Sciatic nerve (tissue), 2 donors: Measurements from ENCODE around the gene OLFM3. TPM values are rescaled to one million over a fixed set of nuclear protein-coding genes. Genes with fewer than 3 reads are reported as not detected.

ENCODE experiments used
- ATAC-seq: fragments of 200-7000 bp; cut with Tn5 transposase; one replicate; pipeline ENCODE4 v1.9.1; 2020; ENCODE audit warnings: mild to moderate bottlenecking, moderate library complexity
- DNase-seq: peaks from one replicate; pipeline ENCODE4 v3.0.0-alpha.2; 2020; ENCODE audit warnings: low spot score
- intact Hi-C: fragments of 100-400 bp; cut with DNase I; formaldehyde crosslinking; loops from one replicate; pipeline ENCODE4 v1.14.2; 2022
- total RNA-seq: library from RNA; stranded (reverse); fragmentation: NEBNext Ultra II Directional; extraction: Animal tissue kit (Norgen Biotek cat#: 25700); gene quantifications from one replicate; pipeline ENCODE4 v1.2.1, GENCODE V29; 2021
- donor health status: DM: no; HTN: no; CAD: no.
- donor health status: DM: no; HTN: no; CAD: no.

Gene OLFM3
- total RNA-seq, 1 donor from 2014 or later = not detected

DNA sequence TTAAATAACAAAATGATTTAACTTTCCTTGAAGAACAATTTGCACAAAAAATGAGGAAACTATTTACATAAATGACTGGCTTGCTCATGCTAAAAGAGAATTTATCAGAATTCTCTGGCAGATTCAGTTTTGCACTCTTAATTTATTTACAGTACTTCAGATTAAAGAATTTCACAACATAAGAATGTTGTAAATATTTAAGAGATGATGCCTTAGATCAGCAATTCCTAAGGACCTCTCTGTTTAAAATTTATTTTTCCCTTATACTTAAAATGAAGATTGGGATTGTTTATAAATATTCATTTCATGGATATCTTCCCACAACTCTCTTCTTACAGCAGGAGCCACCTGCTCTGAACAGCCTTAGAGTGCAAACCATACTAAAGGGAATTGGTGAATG lies 120.8 kb downstream of the OLFM3 start:
- intact Hi-C loops = no loop called here
- ATAC-seq = no peak
- no peak for DNase-seq

DNA sequence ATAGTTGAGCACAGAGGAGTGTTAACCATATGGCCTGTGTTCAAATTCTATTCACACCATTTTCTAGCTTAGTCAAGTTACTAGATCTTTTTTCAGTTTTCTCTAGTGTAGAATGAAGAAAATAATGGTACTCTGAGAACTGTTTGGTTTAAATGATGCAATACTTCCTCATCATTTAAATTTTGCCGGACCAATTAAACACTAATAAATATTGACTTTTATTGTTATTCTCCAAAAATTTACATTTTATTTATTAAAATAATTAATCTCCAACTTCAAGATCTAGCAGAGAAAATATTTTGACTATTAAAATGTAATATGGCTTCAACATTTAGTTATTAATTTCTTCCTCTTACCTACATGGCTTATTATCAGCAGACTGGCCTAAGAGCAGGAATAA lies 123.1 kb downstream of the OLFM3 start:
- intact Hi-C loops = no loop called here
- no peak for ATAC-seq

DNA sequence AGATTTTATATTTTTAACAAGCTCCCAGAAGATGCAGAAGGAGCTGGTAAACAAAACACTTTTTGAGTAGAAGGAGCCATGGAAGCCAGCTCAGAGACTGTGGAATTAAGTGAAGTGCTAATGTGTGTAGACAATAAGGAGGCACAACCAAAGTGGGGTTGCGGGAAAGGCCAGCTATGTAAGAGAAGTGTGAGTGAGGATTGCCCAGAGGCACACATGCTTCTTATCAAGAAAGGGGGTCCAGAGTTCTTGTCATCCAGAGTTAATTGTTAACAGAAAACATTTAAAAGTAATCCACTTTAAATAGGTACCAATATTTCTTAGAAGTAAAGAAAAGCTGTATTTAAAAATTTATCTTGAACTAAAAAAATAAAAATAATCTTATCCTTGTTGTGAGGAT lies 136.8 kb downstream of the OLFM3 start:
- no peak for DNase-seq
- no peak for ATAC-seq
- intact Hi-C loops = no loop called here

More for the DNA sequence above, 123.1 kb downstream of the OLFM3 start:
- DNase-seq = no peak

DNA sequence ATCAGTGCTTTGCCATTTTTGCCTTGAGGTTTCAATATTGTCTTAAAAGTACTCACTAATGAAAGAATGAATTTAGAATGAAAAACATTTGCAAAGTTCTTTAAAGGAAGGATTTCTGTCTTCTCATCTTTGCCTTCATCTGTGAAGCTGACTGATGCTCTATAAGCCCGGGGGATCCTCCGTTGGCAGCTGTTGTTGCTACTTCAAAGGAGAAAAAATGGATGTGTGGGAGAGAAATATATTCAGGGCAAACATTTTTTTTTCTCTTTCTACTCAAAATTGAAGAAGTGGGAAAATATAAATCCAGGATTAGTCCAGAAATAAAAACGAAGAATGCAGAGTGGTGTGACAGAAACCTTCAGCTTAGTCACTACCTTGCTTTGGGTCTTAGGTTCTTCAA lies 142.5 kb downstream of the OLFM3 start:
- DNase-seq = no peak
- no peak for ATAC-seq
- intact Hi-C loops = no loop called here

DNA sequence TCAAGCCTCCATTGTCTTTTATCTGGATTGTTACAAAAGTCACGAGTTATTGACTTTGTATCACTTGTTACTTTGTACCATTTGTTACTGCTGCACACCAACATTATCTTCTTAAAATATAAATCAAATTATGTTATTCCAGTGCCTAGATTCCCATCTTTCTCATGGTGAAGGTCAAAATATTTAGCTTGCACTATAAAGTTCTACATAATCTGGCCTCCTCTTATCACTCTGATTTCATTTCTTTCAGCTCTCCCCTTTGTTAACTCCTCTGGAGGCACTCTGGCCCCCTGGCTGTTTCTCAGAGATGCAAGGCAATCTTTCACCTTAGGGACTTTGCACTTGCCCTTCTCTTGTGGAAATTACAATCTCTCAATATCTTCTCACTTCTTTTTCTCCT lies 143.8 kb downstream of the OLFM3 start:
- ATAC-seq = no peak
- no peak for DNase-seq
- intact Hi-C loops = no loop called here

DNA sequence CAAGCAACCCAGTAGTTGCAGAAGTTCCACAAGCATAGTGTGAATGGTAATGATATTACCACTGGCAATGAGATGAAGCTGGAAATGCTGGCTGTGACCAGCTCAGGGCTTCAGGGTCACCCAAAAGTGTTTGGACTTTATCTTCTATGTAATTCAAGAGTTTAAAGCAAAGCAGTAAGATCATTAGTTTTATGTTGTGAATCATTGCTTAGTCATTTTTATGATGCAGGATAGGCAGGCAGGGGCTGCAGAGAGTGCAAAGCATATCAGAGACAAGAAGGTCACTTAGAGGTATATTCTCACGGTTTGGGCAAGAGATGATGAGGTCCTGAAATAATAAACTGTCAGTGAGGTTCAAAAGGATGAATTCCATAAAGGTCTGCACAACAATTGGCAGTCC lies 147.4 kb downstream of the OLFM3 start:
- intact Hi-C loops = no loop called here
- DNase-seq = no peak
- no peak for ATAC-seq

DNA sequence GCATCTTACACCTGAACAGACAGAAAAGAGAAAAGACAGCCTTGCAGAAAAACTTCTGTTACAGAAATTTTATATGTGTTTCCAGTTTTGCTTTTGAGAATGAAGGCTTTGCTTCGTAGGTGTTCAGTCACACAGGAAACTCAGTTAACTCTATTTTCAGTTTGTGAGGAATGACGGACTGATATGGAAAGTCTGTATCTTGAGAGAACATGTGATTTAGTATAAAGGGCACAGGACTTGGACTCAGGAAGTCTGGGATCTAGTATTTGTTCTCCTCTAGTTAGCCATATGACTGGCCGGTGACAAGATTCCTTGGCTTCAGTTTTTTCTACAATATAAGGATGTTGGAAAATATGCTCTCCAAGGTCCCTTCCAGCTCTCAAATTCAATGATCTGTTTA lies 149.1 kb downstream of the OLFM3 start:
- intact Hi-C loops = no loop called here
- no peak for ATAC-seq
- no peak for DNase-seq

DNA sequence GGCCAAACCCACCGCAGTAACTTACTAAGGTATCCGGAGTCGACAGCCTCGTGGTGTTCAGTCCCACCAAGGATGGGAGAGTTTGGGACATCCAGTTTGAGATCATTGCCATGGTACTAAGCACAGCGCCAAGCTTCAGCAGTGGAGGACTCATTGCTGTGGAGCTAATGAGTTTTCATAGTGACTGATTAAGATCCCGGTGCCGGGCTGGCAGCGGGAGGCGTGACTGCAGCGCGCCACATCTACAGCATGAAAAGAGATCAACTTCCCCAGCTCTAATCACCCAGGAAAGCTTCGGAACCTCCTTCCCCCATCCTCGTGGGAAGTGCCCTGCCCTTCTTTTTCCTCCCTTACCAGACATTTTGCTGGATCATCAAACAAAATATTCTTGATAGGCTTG lies 149.9 kb downstream of the OLFM3 start:
- no peak for ATAC-seq
- DNase-seq = no peak
- intact Hi-C loops = no loop called here

DNA sequence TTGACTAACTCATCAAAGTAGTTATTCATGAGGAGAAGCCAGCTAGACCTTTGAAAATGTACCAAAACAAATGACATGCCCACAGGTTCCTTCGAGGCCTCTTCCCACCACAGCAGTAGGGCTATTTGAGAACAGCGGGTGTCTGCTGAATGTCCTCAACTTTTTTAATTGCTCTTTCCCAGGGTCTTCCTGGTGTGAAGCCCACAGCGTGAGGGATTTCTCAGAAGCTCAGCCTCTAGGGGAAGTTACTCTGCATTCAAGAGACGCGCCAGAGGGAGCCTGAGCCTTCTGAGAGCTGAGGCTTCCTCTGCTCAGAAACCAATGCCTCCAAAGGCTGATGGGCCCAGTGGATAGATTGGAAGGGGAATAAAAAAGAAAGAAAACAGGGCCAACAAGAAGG lies 153.6 kb downstream of the OLFM3 start:
- DNase-seq = no peak
- ATAC-seq = no peak
- intact Hi-C loops = no loop called here

DNA sequence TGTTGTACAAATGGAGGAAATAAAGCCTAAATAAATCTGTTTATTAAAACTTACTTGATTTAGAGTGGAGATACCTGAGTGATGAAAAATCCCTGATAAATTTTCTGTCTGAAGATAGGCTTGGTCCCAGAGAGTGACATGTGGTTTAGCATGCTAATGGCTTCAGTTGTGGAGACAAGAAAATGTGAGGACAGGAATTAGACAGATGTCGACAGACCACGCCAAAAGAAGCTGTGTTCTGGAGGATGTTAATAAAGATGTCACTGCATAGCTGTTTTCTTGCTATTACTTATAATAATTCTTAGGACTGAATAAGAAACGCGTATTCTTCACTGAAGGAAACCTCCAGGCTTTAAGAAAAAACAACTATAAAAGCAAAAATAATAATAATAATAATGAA lies 154.9 kb downstream of the OLFM3 start:
- intact Hi-C loops = no loop called here
- DNase-seq (no peak), ATAC-seq (no peak)

GRCh38 chr1:101835988-101836387 lies 160.7 kb downstream of the OLFM3 start:
- intact Hi-C loops = no loop called here
- ATAC-seq (no peak), DNase-seq (no peak)

GRCh38 chr1:101833312-101833711 lies 163.4 kb downstream of the OLFM3 start:
- intact Hi-C loops = no loop called here
- ATAC-seq = no peak

GRCh38 chr1:101826416-101826815 lies 170.3 kb downstream of the OLFM3 start:
- intact Hi-C loops = no loop called here
- no peak for ATAC-seq
- no peak for DNase-seq

More at GRCh38 chr1:101833312-101833711, 163.4 kb downstream of the OLFM3 start:
- no peak for DNase-seq

DNA sequence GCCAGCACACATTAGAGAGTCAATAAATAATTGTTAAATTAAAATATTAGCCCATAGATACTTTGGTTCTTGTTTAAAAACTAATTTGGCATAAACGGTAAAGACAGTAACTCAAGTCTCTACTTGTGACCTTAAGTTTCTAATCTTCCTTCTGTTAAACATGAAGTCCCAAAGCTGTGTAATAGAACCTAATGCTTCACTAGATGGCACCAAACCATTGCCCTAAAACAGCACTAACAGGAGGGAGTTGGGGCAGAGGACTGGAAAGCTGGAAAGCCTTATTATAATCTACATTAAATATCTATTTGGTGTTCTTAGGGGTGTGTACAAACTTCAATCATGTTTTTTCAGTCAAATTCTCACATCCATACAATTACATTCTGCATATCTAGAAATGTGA lies 176.7 kb downstream of the OLFM3 start:
- ATAC-seq (no peak), DNase-seq (no peak)
- intact Hi-C loops = no loop called here

GRCh38 chr1:101816262-101816661 lies 180.5 kb downstream of the OLFM3 start:
- intact Hi-C loops = no loop called here
- no peak for ATAC-seq
- no peak for DNase-seq

GRCh38 chr1:101798417-101798816 lies 198.3 kb downstream of the OLFM3 start:
- ATAC-seq (no peak), DNase-seq (no peak)
- intact Hi-C loops = no loop called here

- intact Hi-C loops = no loop called here
- ATAC-seq (no peak), DNase-seq (no peak)
Observed at GRCh38 chr1:101797722-101798121, 199.0 kb downstream of the OLFM3 start.

DNA sequence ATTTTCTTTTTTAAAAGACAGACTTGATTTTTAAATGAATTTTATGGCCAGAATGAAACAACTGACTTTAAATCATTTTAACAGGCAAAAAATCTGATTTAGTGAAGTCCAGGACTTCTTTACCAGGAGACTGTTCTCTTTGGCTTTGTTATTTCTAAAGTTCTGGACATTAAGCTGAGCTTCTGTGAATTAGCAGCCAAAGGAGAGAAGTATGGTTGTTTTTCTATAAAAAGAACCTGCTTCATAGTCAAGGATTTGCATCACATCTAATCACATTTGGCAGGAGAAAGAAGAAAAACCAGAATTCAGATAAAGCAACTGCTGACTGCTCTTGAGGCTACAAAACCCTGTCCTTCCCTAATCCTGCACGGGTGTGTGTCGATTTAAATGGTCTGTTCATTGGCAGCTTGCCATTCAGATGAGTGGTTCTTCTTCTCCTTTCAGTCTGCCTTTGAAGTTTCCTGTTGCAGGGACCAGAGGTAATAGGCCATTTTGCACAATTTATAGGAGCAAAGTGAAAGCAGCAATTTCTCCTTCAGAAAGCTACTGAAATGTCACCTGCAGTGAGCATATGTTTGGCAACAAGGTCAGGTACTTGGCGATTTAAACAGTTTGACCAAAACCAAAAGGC lies 215.4 kb downstream of the OLFM3 start:
- intact Hi-C loops = no loop called here
- DNase-seq (no peak), ATAC-seq (no peak)

GRCh38 chr1:101769520-101769919 lies 227.2 kb downstream of the OLFM3 start:
- intact Hi-C loops = no loop called here

GRCh38 chr1:101757985-101758384 lies 238.7 kb downstream of the OLFM3 start:
- DNase-seq (no peak), ATAC-seq (no peak)
- intact Hi-C loops = no loop called here

More at GRCh38 chr1:101769520-101769919, 227.2 kb downstream of the OLFM3 start:
- ATAC-seq (no peak), DNase-seq (no peak)

GRCh38 chr1:101756411-101756810 lies 240.3 kb downstream of the OLFM3 start:
- DNase-seq (no peak), ATAC-seq (no peak)
- intact Hi-C loops = no loop called here
